Stimulated activated CD4-positive, alpha-beta T cell treated with anti-CD3 and anti-CD28 coated beads, Interleukin-2, amount 100 ng/mL, for 4 hours (primary cell): ENCODE results near the gene SLC51A.

Experiments used
- DNase-seq: peaks from one replicate; pipeline ENCODE4 v3.0.0-alpha.2; 2020; ENCODE audit warnings: low read depth

The SLC51A gene

GRCh38 chr3:196215493-196216020, 777 bp upstream of the SLC51A start:
- no peak for DNase-seq

GRCh38 chr3:196216681-196217211, 412 bp downstream of the SLC51A start:
- DNase-seq: no peak

- no peak for DNase-seq
Observed at GRCh38 chr3:196217307-196218154, 1.2 kb downstream of the SLC51A start.

DNA sequence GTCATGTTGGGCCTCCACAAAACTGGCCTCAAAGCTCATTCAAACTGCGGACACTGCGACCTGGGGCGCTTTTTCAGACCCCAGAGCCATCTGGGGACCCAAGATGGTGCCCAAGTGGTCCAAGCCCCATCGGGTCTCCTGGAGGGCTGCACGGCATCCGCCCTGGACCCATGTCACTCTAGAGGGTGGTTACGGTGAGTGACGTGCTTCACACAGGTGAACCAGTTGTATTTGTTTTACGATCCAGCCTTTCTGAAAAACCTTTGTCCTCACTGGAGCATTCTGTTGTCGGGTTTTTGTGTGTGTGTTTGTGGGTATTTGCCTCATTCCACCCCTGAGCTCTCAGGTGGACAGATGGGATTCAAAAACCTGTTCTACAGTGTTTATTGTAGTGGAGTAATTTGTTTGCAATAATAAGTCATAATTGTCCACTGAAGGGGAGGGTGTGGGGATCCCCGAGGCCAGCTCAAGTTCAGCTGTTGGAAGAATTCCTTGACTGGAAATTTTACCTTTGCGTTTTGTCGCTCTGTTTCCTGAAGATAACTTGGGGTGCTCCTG, 1.9 kb downstream of the SLC51A start:
- DNase-seq: no peak

- peak; percentile 56 for DNase-seq
Observed at GRCh38 chr3:196219194-196219969, 3.0 kb downstream of the SLC51A start.

DNA sequence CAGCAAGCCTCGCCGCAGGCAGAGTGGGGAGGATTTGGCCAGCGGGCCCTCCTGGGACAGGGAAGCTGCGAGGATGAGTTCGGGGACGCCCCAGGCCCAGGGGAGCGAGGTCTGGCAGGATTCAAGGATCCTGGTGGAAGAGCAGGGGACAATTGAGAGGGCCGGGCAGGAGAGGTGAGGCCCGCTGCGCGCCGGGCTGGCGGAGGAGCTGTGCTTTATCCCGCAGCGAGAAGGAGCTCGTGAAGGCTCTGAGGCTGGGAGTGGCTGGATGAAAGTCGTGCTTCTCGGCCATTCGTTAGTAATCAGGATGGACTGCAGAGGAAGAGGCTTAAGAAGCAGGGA, 3.6 kb downstream of the SLC51A start:
- no peak for DNase-seq

- DNase-seq: no peak
Observed at GRCh38 chr3:196220587-196220986, 4.3 kb downstream of the SLC51A start.

DNA sequence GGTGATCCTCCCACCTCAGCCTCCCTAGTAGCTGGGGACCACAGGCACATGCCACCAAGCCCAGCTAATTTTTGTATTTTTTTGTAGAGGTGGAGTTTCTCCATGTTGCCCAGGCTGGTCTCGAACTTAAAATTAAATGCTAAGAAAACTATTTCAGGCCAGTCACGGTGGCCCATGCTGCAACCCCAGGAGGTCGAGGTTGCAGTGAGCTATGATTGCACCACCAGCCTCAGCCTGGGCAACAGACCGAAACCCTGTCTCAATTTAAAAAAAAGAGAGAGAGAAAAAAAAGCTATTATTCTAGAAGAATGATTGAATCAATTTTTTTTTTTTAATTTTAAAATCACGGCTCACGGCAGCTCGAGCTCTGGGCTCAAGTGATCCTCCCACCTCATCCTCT, 4.7 kb downstream of the SLC51A start:
- DNase-seq: no peak

GRCh38 chr3:196222876-196223595, 6.7 kb downstream of the SLC51A start:
- DNase-seq: no peak

GRCh38 chr3:196225086-196225485, 8.8 kb downstream of the SLC51A start:
- DNase-seq: no peak

DNA sequence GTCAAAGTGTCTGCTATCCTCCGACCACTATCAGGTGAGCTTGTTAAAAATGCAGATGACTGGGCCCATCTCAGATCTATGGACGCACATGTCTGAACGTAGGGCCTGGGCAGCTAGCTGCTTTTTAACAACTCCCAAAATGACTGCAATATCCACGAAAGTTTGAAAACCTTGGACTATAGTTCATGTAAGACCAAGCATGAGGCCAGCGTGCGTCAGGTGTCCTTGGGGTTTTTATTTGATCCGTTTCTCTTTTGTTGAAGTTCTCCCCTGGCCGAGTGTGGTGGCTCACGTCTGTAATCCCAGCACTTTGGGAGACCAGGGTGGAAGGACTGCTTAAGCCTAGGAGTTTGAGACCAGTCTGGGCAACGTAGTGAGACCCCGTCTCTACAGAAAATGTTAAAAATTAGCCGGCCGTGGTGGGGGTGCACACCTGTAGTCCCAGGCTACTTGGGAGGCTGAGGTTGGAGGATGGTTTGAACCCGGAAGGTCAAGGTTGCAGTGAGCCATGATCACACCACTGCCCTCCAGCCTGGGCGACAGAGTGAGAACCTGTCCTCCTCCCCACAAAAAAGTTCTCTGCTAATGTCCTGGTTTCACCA, 9.5 kb downstream of the SLC51A start:
- DNase-seq: no peak

DNA sequence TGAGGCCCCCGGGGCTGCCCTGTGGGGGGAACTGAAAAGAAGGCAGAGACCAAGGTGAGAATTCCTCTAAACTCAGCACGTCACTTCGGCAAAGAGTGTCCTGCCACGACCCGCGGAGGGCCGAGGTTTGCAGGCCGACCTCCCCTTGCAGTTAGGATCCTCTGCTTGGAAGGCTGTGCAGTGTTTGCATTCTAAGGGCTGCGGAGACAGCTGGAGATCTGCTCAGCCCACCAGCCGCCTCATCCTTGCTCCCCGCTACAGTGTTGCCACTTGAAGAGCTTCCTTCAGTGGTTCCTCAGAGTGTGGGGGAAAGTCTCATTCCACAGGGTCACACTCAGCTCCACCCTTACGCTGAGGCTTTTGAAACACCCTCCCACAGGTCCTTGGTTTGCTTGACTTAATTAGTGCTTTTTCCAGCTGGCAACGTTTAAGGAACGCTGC, 10.8 kb downstream of the SLC51A start:
- DNase-seq: no peak

DNA sequence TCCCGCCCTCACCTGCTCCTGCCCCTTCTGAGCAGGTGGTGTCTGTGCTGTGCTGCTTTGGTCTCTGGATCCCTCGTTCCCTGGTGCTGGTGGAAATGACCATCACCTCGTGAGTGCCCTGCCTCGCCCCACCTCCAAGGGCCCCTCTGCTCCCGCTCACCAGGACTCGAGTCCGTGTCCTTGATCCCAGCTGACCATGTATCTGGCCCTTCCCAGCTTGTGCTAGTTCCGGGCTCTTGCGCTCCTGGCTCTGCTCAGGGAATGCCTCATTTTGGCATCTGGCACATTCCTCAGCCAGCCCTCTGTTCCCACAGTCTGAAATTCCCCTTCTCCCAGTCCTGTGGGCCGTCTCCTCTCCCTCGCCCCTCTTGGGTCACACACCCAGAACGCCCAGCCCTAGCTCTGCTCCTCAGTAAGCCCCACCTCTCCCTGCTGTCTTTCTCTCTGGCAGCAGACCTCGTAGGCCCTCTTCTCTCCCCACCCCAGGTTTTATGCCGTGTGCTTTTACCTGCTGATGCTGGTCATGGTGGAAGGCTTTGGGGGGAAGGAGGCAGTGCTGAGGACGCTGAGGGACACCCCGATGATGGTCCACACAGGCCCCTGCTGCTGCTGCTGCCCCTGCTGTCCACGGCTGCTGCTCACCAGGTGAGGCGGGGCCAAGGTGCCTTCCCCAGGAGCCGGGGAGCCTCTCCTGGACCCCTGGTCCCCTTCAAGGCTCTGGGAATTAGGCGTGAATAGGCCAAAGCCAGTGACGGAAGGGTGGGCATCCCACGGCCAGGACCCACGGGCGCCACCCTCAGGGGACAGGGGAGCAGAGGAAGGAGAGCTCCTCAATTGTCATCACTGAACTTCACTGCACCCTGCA, 11.5 kb downstream of the SLC51A start:
- DNase-seq: no peak

DNA sequence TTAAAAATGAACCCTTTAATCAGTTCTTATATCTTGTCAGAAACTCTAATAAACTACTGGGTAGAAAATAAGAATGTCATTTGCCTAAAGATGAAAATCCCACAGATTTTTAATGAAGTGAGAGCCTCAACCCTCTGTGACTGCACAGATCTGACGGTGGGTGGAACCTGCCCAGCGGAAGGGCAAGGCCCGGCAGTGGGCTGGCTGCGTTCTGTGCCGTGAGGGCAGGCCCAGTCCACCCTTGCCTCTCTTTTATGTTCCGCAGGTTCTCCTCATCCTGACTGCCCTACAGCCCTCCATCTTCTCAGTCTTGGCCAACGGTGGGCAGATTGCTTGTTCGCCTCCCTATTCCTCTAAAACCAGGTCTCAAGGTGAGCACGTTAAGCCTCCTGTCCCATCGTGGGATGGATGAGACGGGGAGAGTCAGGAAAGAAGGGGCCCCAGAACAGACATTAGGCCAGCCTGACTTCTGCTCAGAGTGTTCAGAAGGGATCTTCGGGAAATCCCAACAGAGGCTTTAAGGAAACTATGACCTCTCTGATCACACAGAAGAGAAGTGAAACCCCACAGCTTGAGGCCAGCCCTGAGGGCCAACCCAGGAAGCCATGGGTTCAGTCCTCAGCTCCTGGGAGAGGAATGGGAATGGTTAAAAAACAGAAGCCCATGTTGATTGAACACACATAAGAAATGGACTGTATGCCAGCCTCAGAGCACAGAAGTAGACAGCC, 16.0 kb downstream of the SLC51A start:
- DNase-seq: no peak

- no peak for DNase-seq
Observed at GRCh38 chr3:196232882-196233251, 16.5 kb downstream of the SLC51A start.

DNA sequence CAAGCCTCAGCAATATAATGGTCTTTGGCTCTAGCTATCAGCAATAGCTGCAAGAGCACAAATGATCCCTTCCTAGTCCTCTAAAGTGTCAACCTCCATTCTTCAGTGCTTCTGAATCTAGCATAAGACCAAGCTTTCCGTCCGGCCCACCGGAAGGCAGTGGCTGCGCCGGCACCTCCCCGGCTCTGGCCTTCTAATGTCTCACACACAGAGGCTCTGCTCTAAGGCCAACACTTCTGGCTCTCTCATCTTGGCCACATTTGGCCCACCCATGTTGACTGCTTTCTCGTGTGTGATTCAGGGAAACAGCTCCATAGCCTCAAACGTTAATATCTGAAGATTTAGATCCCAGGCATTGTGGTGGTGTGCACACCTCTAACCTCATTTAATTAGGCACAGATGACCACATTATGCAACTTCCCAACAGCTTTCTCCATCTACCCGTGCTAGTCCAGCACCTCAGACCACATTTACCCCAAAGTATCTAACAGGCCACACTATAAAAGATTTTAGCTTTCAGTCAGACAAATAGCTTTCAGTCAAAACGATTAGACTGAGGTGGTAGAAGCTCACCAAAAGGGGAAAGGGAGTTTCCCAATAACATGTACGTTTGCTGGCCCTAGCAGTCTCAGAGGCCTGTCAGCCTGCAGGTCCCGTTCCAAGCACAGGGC, 19.3 kb downstream of the SLC51A start:
- no peak for DNase-seq

DNA sequence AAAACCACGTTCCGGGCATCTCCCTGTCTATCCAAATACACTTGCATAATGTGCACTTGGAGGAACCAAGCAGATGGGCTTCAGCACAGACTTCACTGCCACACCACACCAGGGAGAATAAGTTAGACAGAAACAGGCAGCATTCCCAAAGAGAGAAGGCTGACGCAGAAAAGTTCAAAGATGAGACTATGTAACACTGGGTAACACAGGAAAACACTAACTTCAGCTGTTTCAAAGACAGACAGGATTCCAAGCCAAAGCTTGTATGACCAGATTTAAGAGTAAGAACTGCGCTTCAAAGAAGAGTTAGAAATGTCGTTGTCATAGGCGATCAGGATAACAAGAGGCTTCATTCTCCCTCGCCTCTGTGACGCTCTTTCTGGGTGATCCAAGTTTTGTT, 19.9 kb downstream of the SLC51A start:
- DNase-seq: no peak

GRCh38 chr3:196237203-196237602, 20.9 kb downstream of the SLC51A start:
- DNase-seq: no peak
